Muscle of leg (tissue), 11 donors: ENCODE results near the gene SETD1B. TPM values are rescaled to one million over a fixed set of nuclear protein-coding genes. Genes with fewer than 3 reads are reported as not detected.
A peak's percentile ranks its signal among the peaks of the same experiment; 100 is the strongest.
"Not testable (repeated sequence)": the region's sequence is repeated elsewhere in the genome, so short reads cannot be mapped to it uniquely, and the experiment has no call there.

Experiments used
- DNase-seq: peaks from one replicate; pipeline ENCODE4 v3.0.0; 2013
- H3K27ac ChIP-seq: one replicate; pipeline ENCODE4 v1.5.1; 2013; ENCODE audit warnings: mild to moderate bottlenecking, low read length, control low read depth
- H3K27me3 ChIP-seq: one replicate; pipeline ENCODE4 v1.6.1; 2013; ENCODE audit warnings: low read length; ENCODE audit not compliant: control insufficient read depth, insufficient read depth
- H3K36me3 ChIP-seq: one replicate; pipeline ENCODE4 v1.6.1; 2013; ENCODE audit warnings: low read length; ENCODE audit not compliant: control insufficient read depth, insufficient read depth
- H3K4me1 ChIP-seq: one replicate; pipeline ENCODE4 v1.6.1; 2013; ENCODE audit warnings: low read length; ENCODE audit not compliant: control insufficient read depth, insufficient read depth
- H3K4me3 ChIP-seq: one replicate; pipeline ENCODE4 v1.5.1; 2013; ENCODE audit warnings: low read length, control low read depth
- H3K9me3 ChIP-seq: replicated peaks from 2 replicates; pipeline ENCODE4 v1.6.1; 2013; ENCODE audit warnings: low read depth, low read length; ENCODE audit not compliant: control insufficient read depth
- WGBS: methylation state at CpG from one replicate; pipeline ENCODE4 v1.1.5; 2013; ENCODE audit warnings: missing lambda C conversion rate; ENCODE audit not compliant: insufficient coverage; 5-methylcytosine and 5-hydroxymethylcytosine counted together
- polyA plus RNA-seq, 8 donors: library from polyadenylated mRNA; unstranded; fragments of 120-200 nt; gene quantifications; one replicate each; pipeline versions ENCODE4 v1.2.1 to v1.2.3, GENCODE V29; 2013; ENCODE audit warnings: inconsistent platforms in 1 of 8, low replicate concordance in 1 of 8; ENCODE audit not compliant: insufficient read length in 8 of 8, insufficient read depth in 1 of 8
- total RNA-seq: library from RNA; stranded (reverse); fragments of 120-200 nt; gene quantifications from one replicate; pipeline ENCODE4 v1.2.4, GENCODE V29; 2013

The SETD1B gene
- total and polyA plus RNA-seq, 9 donors = 3.6 to 13.4 (median 10.1) TPM

- WGBS = 89% methylated on average over 5 of the region's 5 CpGs
- Histone ChIP-seq H3K27me3 (peaks cover 3% of the 10 kb centered on the region), H3K27ac (no peak overlapping the region), H3K4me3 (no peak overlapping the region), H3K9me3 (no peaks in the 10 kb centered on the region), H3K4me1 (peaks cover 4% of the 10 kb centered on the region), H3K36me3 (no peaks in the 10 kb centered on the region)
- no peak for DNase-seq
Measured at GRCh38 chr12:121838126-121838525, 34.3 kb downstream of the SETD1B start.

- Histone ChIP-seq H3K36me3 (no peaks in the 10 kb centered on the region), H3K27ac (no peak overlapping the region), H3K4me3 (peak overlapping the region; percentile 52), H3K9me3 (no peaks in the 10 kb centered on the region), H3K4me1 (peaks cover 4% of the 10 kb centered on the region), H3K27me3 (peaks cover 3% of the 10 kb centered on the region)
- WGBS = 7% methylated on average over 45 of the region's 53 CpGs
- DNase-seq = peak; percentile 95
Measured at GRCh38 chr12:121839106-121839992, 35.5 kb downstream of the SETD1B start.

- WGBS = 89% methylated on average over 21 of the region's 24 CpGs
- Histone ChIP-seq H3K4me3 (peak overlapping the region; percentile 52), H3K27ac (no peak overlapping the region), H3K27me3 (peaks cover 3% of the 10 kb centered on the region), H3K4me1 (peaks cover 4% of the 10 kb centered on the region), H3K36me3 (no peaks in the 10 kb centered on the region), H3K9me3 (no peaks in the 10 kb centered on the region)
- no peak for DNase-seq
Measured at GRCh38 chr12:121839993-121840761, 36.4 kb downstream of the SETD1B start.

GRCh38 chr12:121843236-121843982 is 39.6 kb downstream of the SETD1B start:
- WGBS = 67% methylated on average over 9 of the region's 13 CpGs
- Histone ChIP-seq H3K36me3 (no peaks in the 10 kb centered on the region), H3K4me1 (peaks cover 4% of the 10 kb centered on the region), H3K27ac (no peak overlapping the region), H3K4me3 (no peak overlapping the region), H3K9me3 (no peaks in the 10 kb centered on the region), H3K27me3 (no peaks in the 10 kb centered on the region)
- DNase-seq = no peak

GRCh38 chr12:121845701-121846100 is 41.9 kb downstream of the SETD1B start:
- H3K27ac ChIP-seq = no peak overlapping the region
- H3K9me3 ChIP-seq = no peaks in the 10 kb centered on the region
- no peaks in the 10 kb centered on the region for H3K27me3 ChIP-seq
- H3K36me3 ChIP-seq = no peaks in the 10 kb centered on the region
- WGBS = no CpG with 5 or more reads among the region's 1 CpG
- no peak for DNase-seq
- H3K4me3 ChIP-seq = no peak overlapping the region
- H3K4me1 ChIP-seq = no peaks in the 10 kb centered on the region

GRCh38 chr12:121849211-121849610 is 45.4 kb downstream of the SETD1B start:
- 60% methylated on average over 1 of the region's 6 CpGs for WGBS

GRCh38 chr12:121849665-121850064 is 45.9 kb downstream of the SETD1B start:
- WGBS = 87% methylated on average over 9 of the region's 13 CpGs
- no peaks in the 10 kb centered on the region for H3K36me3 ChIP-seq
- H3K27ac ChIP-seq = no peak overlapping the region
- no peaks in the 10 kb centered on the region for H3K9me3 ChIP-seq
- no peaks in the 10 kb centered on the region for H3K4me1 ChIP-seq
- no peak for DNase-seq
- H3K4me3 ChIP-seq = no peak overlapping the region
- H3K27me3 ChIP-seq = peaks cover 4% of the 10 kb centered on the region

More at GRCh38 chr12:121849211-121849610, 45.4 kb downstream of the SETD1B start:
- Histone ChIP-seq H3K4me1 (no peaks in the 10 kb centered on the region), H3K27me3 (peaks cover under 1% of the 10 kb centered on the region), H3K4me3 (no peak overlapping the region), H3K9me3 (no peaks in the 10 kb centered on the region), H3K36me3 (no peaks in the 10 kb centered on the region), H3K27ac (no peak overlapping the region)
- DNase-seq = no peak

GRCh38 chr12:121852392-121852791 is 48.6 kb downstream of the SETD1B start:
- H3K4me1 ChIP-seq, H3K9me3 ChIP-seq, H3K27ac ChIP-seq, DNase-seq, H3K4me3 ChIP-seq, H3K36me3 ChIP-seq: not testable (repeated sequence)
- H3K27me3 ChIP-seq = peaks cover 11% of the 10 kb centered on the region
- no CpG with 5 or more reads among the region's 3 CpGs for WGBS

GRCh38 chr12:121857322-121858246 is 53.8 kb downstream of the SETD1B start:
- Histone ChIP-seq H3K27ac (no peak overlapping the region), H3K27me3 (peaks cover 12% of the 10 kb centered on the region), H3K4me3 (no peak overlapping the region), H3K4me1 (peaks cover 16% of the 10 kb centered on the region), H3K36me3 (no peaks in the 10 kb centered on the region), H3K9me3 (no peaks in the 10 kb centered on the region)
- 0% methylated on average over 2 of the region's 11 CpGs for WGBS
- no peak for DNase-seq
